Trophoblast cell (in vitro differentiated cells and primary cell): ENCODE results near the gene ASTN2.

Source experiments
- DNase-seq, 2 donors: peaks; one replicate each; pipeline ENCODE4 v3.0.0-alpha.2; 2016
- H2AFZ ChIP-seq: 2 replicates; pipeline ENCODE4 v1.6.1; 2013; ENCODE audit warnings: low read length, moderate library complexity, mild to moderate bottlenecking; ENCODE audit not compliant: insufficient read depth, poor library complexity
- H2AK5ac ChIP-seq: 2 replicates; pipeline ENCODE4 v1.6.1; 2013; ENCODE audit warnings: mild to moderate bottlenecking, low read length
- H2BK120ac ChIP-seq: 2 replicates; pipeline ENCODE4 v1.6.1; 2013; ENCODE audit warnings: low read length, mild to moderate bottlenecking, moderate library complexity; ENCODE audit not compliant: insufficient read depth, poor library complexity
- H2BK12ac ChIP-seq: 2 replicates; pipeline ENCODE4 v1.6.1; 2013; ENCODE audit warnings: mild to moderate bottlenecking, low read length, moderate library complexity
- H2BK5ac ChIP-seq: 2 replicates; pipeline ENCODE4 v1.6.1; 2013; ENCODE audit warnings: low read length, low read depth, moderate library complexity, mild to moderate bottlenecking; ENCODE audit not compliant: poor library complexity
- H3K14ac ChIP-seq: 2 replicates; pipeline ENCODE4 v1.6.1; 2013; ENCODE audit warnings: mild to moderate bottlenecking, low read length
- H3K18ac ChIP-seq: 2 replicates; pipeline ENCODE4 v1.6.1; 2013; ENCODE audit warnings: mild to moderate bottlenecking, low read length
- H3K23ac ChIP-seq: 2 replicates; pipeline ENCODE4 v1.6.1; 2013; ENCODE audit warnings: low read length
- H3K27ac ChIP-seq: 2 replicates; pipeline ENCODE4 v1.5.1; 2013; ENCODE audit warnings: low read depth, mild to moderate bottlenecking, inconsistent platforms, low read length, moderate library complexity
- H3K27me3 ChIP-seq: 2 replicates; pipeline ENCODE4 v1.6.1; 2013; ENCODE audit warnings: inconsistent platforms, mild to moderate bottlenecking, low read length, moderate library complexity; ENCODE audit not compliant: insufficient read depth
- H3K36me3 ChIP-seq, 2 experiments: 1 replicate in 1 of 2; 2 replicates in 1 of 2; pipeline ENCODE4 v1.6.1; 2013; ENCODE audit warnings: low read length in 2 of 2, mild to moderate bottlenecking in 2 of 2, moderate library complexity in 1 of 2; ENCODE audit not compliant: insufficient read depth in 2 of 2, control insufficient read depth in 1 of 2
- H3K4ac ChIP-seq: 2 replicates; pipeline ENCODE4 v1.6.1; 2013; ENCODE audit warnings: low read depth, mild to moderate bottlenecking, low read length, moderate library complexity
- H3K4me1 ChIP-seq, 2 experiments: 1 replicate in 1 of 2; 2 replicates in 1 of 2; pipeline ENCODE4 v1.6.1; 2013; ENCODE audit warnings: low read length in 2 of 2, mild to moderate bottlenecking in 2 of 2, moderate library complexity in 1 of 2; ENCODE audit not compliant: insufficient read depth in 2 of 2, control insufficient read depth in 1 of 2
- H3K4me2 ChIP-seq: 2 replicates; pipeline ENCODE4 v1.6.1; 2013; ENCODE audit warnings: inconsistent platforms, mild to moderate bottlenecking, low read length, moderate library complexity
- H3K4me3 ChIP-seq: 2 replicates; pipeline ENCODE4 v1.5.1; 2013; ENCODE audit warnings: mild to moderate bottlenecking, low read depth, low read length, inconsistent platforms
- H3K79me1 ChIP-seq: one replicate; pipeline ENCODE4 v1.6.1; 2013; ENCODE audit warnings: low read length
- H3K79me2 ChIP-seq: 2 replicates; pipeline ENCODE4 v1.6.1; 2013; ENCODE audit warnings: low read length, mild to moderate bottlenecking; ENCODE audit not compliant: control insufficient read depth, insufficient read depth, poor library complexity
- H3K9ac ChIP-seq: 2 replicates; pipeline ENCODE4 v1.6.1; 2013; ENCODE audit warnings: mild to moderate bottlenecking, low read length
- H3K9me3 ChIP-seq: 2 replicates; pipeline ENCODE4 v1.6.1; 2013; ENCODE audit warnings: low read depth, mild to moderate bottlenecking, control low read depth, inconsistent platforms, low read length; ENCODE audit not compliant: insufficient read depth
- H4K12ac ChIP-seq: 2 replicates; pipeline ENCODE4 v1.6.1; 2013; ENCODE audit warnings: low read depth, mild to moderate bottlenecking, low read length, moderate library complexity
- H4K8ac ChIP-seq: 2 replicates; pipeline ENCODE4 v1.6.1; 2013; ENCODE audit warnings: low read depth, mild to moderate bottlenecking, low read length, moderate library complexity
- H4K91ac ChIP-seq: one replicate; pipeline ENCODE4 v1.6.1; 2013; ENCODE audit warnings: low read depth, mild to moderate bottlenecking, low read length, moderate library complexity
- WGBS: extraction: QIAGEN DNeasy Blood & Tissue Kit; methylation state at CpG from one replicate; pipeline ENCODE4 v1.1.7; 2013; ENCODE audit warnings: missing lambda C conversion rate; ENCODE audit not compliant: insufficient read length, insufficient coverage; ENCODE audit errors: extremely low coverage; 5-methylcytosine and 5-hydroxymethylcytosine counted together

ASTN2 gene

DNA sequence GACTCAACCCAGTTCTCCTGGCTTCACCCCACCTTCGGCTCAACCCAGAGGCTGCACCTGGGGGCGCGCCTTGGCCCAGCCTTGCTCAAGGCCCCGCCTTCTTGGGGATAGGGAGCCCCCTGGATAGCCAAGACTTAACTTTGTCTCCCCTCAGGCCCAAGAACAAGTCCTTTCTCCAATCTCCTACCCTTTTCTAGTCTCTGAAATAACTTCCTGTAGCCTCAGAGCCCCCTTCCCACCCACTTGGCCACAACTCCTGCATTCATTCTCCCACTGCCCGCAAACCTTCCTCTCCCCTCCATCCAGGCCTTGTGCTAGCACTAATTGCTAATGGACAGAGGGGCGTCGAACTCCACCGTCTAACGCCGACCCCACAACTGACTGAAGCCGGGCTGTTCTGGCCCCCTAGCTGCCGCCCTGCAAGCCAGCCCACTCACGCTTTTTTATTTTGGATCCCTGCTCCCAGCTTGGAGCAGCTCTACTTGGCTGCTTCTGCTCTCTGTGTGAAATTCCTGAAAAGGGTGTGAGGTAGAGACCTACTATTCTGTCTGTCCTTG is 579 bp upstream of the ASTN2 start:
- no peak for DNase-seq
- Histone ChIP-seq H3K4me2 (peak overlapping the region; percentile 72), H3K4ac (no peak overlapping the region), H2AK5ac (no peak overlapping the region), H4K8ac (no peak overlapping the region), H3K9ac (no peak overlapping the region), H3K79me1 (no peaks in the 10 kb centered on the region), H2AFZ (peak overlapping the region; percentile 75), H3K18ac (no peak overlapping the region), H2BK120ac (no peak overlapping the region), H3K79me2 (no peaks in the 10 kb centered on the region), H4K91ac (no peak overlapping the region), H3K4me3 (no peak overlapping the region), H4K12ac (no peak overlapping the region), H3K23ac (no peak overlapping the region), H3K14ac (no peak overlapping the region), H3K9me3 (no peaks in the 10 kb centered on the region), H2BK5ac (no peak overlapping the region), H2BK12ac (no peak overlapping the region), H3K27me3 (peaks cover 18% of the 10 kb centered on the region), H3K36me3 (no peaks in the 10 kb centered on the region), H3K27ac (no peak overlapping the region), H3K4me1 (peaks cover 10 to 12% of the 10 kb centered on the region in 2 experiments)
- whole genome bisulfite sequencing, result no CpG with 5 or more reads among the region's 13 CpGs

DNA sequence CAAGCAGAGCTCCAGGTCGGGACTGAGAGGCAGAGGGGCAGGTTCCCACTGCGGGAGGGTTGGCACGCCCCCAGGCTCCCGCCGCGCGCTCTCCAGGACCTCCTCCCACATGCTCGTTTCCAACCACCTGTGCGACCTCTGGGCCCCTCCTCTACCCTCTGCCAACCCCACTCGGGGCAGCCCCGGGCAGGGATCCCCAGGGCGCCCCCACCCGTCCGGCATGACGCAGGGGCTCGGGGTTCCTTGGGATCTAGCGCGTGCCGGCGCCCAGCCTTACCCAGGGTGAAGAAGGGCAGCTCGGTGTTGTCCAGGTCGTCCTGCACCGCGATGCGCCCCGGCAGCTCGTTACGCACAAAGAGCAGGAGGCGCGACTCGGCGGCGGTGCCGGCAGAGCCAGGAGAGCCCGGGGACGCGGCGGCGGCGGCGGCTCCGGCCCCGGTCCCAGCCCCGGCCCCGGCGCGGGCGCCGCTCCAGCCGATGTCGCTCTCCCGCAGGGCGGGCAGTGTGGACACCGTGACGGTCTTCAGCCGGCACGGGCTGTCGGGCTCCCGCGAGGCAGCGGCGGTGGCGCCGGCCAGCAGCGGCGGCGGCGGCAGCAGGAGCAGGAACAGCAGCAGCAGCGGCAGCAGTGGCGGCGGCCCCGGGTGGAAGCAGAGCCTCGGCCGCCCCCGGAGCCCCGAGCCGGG is 494 bp downstream of the ASTN2 start:
- H2AK5ac ChIP-seq, result no peak overlapping the region
- no peaks in the 10 kb centered on the region for H3K79me1 ChIP-seq
- peak; percentile 13 to 50 for DNase-seq
- H2BK120ac ChIP-seq, result no peak overlapping the region
- no peak overlapping the region for H3K14ac ChIP-seq
- H3K27ac ChIP-seq, result no peak overlapping the region
- H2BK12ac ChIP-seq, result no peak overlapping the region
- H2AFZ ChIP-seq, result peak overlapping the region; percentile 75
- no peak overlapping the region for H4K91ac ChIP-seq
- WGBS, result no CpG with 5 or more reads among the region's 77 CpGs
- H2BK5ac ChIP-seq, result no peak overlapping the region
- H3K4me3 ChIP-seq, result peak overlapping the region; percentile 79
- no peak overlapping the region for H3K23ac ChIP-seq
- no peaks in the 10 kb centered on the region for H3K79me2 ChIP-seq
- H3K27me3 ChIP-seq, result peaks cover 18% of the 10 kb centered on the region
- no peak overlapping the region for H4K12ac ChIP-seq
- no peak overlapping the region for H3K4ac ChIP-seq
- no peak overlapping the region for H4K8ac ChIP-seq
- no peaks in the 10 kb centered on the region for H3K36me3 ChIP-seq
- H3K4me1 ChIP-seq, result peaks cover 10 to 12% of the 10 kb centered on the region in 2 experiments
- H3K9ac ChIP-seq, result no peak overlapping the region
- H3K4me2 ChIP-seq, result peak overlapping the region; percentile 72
- H3K18ac ChIP-seq, result peak overlapping the region; percentile 56
- no peaks in the 10 kb centered on the region for H3K9me3 ChIP-seq

DNA sequence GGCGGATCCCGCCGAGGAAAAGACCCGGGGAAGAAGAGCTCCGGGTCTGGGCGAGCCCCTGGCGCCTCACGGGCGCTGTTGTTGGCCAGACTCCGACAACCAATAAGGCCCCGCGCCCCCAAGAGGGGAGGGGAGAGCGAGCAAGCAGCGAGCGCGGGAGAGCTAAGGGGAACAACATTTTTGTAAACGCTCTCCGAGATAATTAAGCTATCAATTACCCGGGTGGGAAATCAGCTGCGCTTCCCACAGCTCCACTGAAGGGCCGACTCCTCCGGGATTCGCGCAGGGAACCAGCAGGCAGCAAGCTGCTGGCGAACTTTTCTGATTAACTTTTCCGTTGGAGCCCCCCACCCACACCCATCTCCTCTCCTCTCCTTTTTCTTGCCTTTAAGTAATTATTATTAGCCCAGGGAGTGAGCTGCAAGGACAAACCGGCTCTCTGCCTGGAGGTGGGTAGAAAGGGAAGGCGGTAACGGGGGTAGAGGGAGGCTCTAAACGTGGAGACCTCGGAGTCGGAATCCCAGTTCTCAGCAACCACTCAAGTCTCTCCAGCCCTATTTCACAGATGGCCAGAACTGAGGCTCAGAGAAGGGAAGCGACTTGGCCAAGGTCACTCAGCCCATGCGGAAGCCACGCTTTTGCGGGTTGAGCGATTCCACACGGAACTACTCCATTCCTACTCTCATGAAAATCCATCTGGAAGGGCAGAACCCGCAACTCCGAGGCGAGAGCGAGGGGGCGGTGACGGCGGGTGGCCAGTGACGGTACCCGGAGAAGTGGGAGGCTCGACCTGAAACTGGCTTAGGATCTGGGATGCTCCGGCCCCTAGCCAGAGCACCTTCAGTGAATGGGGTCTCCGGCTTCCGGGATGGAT is 1.3 kb downstream of the ASTN2 start:
- no CpG with 5 or more reads among the region's 51 CpGs for WGBS
- H3K23ac ChIP-seq, result no peak overlapping the region
- H4K8ac ChIP-seq, result no peak overlapping the region
- H3K14ac ChIP-seq, result no peak overlapping the region
- no peak overlapping the region for H3K4ac ChIP-seq
- peaks cover 18% of the 10 kb centered on the region for H3K27me3 ChIP-seq
- H3K4me2 ChIP-seq, result peak overlapping the region; percentile 72
- no peak overlapping the region for H2BK5ac ChIP-seq
- no peaks in the 10 kb centered on the region for H3K79me1 ChIP-seq
- H3K4me3 ChIP-seq, result peak overlapping the region; percentile 79
- no peak overlapping the region for H4K12ac ChIP-seq
- no peak overlapping the region for H2BK12ac ChIP-seq
- no peak overlapping the region for H2AK5ac ChIP-seq
- no peaks in the 10 kb centered on the region for H3K9me3 ChIP-seq
- H3K4me1 ChIP-seq, result peaks cover 10 to 12% of the 10 kb centered on the region in 2 experiments
- no peak overlapping the region for H4K91ac ChIP-seq
- no peaks in the 10 kb centered on the region for H3K79me2 ChIP-seq
- no peak overlapping the region for H3K27ac ChIP-seq
- no peak overlapping the region for H2AFZ ChIP-seq
- H3K9ac ChIP-seq, result no peak overlapping the region
- no peaks in the 10 kb centered on the region for H3K36me3 ChIP-seq
- H2BK120ac ChIP-seq, result no peak overlapping the region
- peak in 1 of 2 donors; percentile 8 for DNase-seq
- H3K18ac ChIP-seq, result no peak overlapping the region

DNA sequence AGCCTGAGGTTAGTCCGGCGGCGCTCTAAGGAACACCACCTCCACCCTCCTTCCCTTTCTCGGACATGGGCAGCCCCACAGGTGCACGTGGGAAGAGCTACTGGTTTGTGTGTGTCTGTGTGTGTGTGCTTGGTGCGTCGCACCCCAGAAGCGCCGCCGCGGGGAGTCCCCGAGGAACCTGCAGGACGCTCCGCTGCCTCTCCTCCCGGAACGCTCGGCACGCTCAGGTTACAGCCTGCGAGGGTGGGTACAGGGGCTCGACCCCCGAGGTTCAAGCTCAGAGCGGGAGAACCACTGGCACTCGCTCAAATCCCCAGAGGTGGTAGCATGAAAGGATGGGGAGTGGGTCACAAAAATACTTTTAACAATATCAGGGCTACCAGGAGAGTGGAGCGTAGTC is 2.0 kb downstream of the ASTN2 start:
- H3K18ac ChIP-seq, result no peak overlapping the region
- H3K4ac ChIP-seq, result no peak overlapping the region
- peaks cover 18% of the 10 kb centered on the region for H3K27me3 ChIP-seq
- H2BK5ac ChIP-seq, result no peak overlapping the region
- peaks cover 10 to 12% of the 10 kb centered on the region in 2 experiments for H3K4me1 ChIP-seq
- H2BK12ac ChIP-seq, result no peak overlapping the region
- H4K8ac ChIP-seq, result no peak overlapping the region
- H2BK120ac ChIP-seq, result no peak overlapping the region
- H4K12ac ChIP-seq, result no peak overlapping the region
- H4K91ac ChIP-seq, result no peak overlapping the region
- H3K4me2 ChIP-seq, result peak overlapping the region; percentile 72
- no CpG with 5 or more reads among the region's 24 CpGs for WGBS
- no peak overlapping the region for H3K4me3 ChIP-seq
- H3K9ac ChIP-seq, result no peak overlapping the region
- H3K79me1 ChIP-seq, result no peaks in the 10 kb centered on the region
- no peaks in the 10 kb centered on the region for H3K9me3 ChIP-seq
- no peak for DNase-seq
- no peak overlapping the region for H2AK5ac ChIP-seq
- no peak overlapping the region for H2AFZ ChIP-seq
- H3K36me3 ChIP-seq, result no peaks in the 10 kb centered on the region
- no peak overlapping the region for H3K23ac ChIP-seq
- H3K27ac ChIP-seq, result no peak overlapping the region
- no peaks in the 10 kb centered on the region for H3K79me2 ChIP-seq
- no peak overlapping the region for H3K14ac ChIP-seq
